Activated CD4-positive, alpha-beta T cell treated with anti-CD3 and anti-CD28 coated beads for 4 hours (primary cell): Measurements from ENCODE around the gene GATAD2B.

Source experiments
- DNase-seq, 2 donors: peaks; one replicate each; pipeline ENCODE4 v3.0.0-alpha.2; 2020

The GATAD2B gene

DNA sequence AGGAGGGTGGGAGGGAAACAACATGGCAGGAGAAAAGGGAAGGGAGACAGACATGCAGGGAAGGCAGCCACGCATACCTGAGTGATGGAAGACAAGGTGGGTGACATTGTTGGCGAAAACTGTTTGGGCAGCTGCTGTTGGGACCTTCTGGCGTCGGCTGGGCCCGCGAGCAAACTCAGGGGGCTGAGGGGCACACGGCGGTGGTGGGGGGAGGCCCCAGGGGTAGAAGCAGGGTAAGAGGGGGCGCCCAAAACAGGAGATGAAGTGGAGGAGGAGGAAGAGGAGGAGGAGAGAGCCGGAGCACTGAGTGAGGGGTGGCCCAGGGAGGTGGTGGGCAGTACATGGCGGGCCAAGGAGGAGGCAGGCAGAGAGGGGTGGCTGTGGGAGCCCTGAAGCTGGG is 28.4 kb upstream of the GATAD2B start:
- no peak for DNase-seq

DNA sequence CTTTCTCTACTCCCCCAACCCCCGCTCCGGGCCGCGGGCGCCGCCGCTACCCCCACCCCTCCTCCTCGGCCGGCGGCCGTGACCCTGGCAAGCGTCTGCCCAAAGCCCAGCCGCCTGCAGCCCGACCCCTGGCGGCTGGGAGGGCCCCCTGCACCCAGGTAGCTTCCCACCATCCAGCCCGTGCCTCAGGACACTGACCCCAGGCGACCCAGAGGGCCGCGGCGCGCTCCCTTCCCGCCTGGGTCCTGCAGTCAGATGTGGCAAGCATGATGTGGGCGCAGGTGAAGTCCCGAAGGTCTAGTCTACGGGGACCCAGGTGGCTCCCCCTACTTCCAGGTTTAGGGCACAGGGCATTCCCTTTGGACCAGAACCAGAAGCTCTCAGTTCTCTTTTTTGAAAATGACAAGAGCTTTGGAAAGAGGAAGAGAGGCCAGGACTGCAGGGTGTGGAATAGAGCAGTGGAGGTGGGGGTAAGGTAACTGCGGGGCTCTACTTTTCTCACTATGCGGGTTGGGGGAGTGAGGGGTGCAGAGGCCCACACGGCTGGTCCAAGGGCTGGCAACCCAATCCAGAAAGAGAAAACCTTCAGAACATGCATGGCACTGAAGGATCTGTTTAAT is 24.0 kb upstream of the GATAD2B start, which contains the start of gene DENND4B:
DENND4B (minus strand) TSS at position 97 of the 620 bp plus-strand sequence. CDS start 2,344 bp downstream, outside the sequence.
- DNase-seq, result peak; percentile 69 to 78

DNA sequence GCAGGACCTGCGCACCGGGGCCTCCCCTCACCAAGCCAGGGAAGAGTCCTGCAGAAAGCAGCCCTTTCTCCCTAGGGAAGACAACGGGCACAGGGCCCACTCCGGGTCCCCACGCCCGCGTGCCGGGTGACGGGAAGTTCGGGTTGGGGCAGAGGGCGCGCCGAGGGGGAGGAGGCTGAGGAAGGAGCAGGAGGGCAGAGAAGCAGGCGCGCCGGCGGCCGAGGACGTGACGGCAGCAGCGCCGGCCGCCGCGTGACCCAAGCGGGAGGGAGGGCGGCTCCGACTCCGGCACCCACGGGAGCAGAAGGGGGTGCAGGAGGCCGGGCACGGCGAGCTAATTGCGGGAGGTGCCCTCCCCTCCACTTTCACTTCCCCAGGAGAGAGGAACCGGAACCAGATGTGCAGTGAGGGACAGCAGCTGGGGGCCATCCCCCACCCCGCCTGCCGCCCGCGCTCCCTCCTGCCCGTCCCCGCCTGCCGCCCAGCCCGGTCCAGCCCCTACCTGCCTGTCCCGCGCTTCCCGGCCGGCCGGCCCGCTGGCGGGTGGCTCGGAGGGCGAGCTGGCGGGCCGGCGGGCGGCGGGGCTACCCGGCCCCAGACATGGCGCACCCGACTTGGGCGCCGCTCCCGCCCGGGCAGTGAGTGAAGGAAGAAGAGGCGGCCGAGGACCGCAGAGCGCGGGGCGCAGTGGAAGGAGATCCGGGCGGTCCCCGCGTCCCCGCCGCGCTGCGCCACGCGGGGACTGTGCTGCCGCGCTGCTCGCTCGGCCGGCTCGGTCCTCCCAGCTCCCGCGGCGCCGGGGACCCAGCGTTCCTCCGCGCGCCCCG is 23.2 kb upstream of the GATAD2B start:
- DNase-seq, result peak; percentile 50 to 64

DNA sequence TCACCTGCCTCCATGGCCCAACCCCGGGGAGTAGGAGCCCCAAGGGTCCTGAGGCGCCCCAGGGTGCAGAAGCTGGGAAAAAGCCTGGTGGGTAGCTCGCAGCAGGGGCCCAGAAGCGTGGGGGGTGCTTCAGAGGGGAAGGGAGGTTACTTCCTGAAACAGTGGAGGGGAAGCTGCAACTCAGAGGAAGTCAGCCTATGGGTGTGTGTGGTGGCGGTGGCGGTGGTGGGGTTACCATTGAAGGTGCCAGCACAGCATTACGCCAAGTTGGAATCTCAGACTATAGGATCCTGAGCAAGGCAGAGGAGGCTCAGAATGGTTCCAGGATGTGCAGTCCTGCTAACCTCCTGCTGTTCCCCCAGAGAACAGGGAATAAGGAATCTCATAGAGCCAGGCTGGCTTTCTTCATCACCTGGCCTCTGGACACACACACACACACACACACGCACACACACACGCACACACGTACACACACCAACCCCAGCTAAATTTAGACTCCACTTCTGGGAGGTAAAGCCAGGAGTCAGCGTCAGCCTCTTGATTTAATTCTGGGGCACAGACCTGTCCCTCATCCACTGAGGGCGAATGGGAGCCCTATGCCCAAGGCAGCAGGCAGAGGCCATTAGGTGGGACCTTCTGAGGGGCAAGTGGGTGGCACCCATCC is 22.5 kb upstream of the GATAD2B start:
- DNase-seq, result peak; percentile 69 to 76

DNA sequence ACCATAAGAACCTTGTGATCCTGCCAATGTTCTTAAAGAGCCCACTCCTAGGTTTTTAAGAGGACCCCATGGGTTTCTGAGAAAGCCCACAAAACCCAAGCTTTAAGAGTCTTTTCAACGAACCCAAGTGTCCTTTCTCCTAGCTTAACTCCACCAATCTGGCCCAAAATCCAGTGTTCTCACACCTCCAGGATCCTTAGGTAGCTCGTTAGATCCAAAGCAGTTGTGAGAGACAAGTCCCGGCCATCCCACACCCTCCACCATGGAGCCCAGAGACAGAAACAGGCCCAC is 22.0 kb upstream of the GATAD2B start:
- no peak for DNase-seq

DNA sequence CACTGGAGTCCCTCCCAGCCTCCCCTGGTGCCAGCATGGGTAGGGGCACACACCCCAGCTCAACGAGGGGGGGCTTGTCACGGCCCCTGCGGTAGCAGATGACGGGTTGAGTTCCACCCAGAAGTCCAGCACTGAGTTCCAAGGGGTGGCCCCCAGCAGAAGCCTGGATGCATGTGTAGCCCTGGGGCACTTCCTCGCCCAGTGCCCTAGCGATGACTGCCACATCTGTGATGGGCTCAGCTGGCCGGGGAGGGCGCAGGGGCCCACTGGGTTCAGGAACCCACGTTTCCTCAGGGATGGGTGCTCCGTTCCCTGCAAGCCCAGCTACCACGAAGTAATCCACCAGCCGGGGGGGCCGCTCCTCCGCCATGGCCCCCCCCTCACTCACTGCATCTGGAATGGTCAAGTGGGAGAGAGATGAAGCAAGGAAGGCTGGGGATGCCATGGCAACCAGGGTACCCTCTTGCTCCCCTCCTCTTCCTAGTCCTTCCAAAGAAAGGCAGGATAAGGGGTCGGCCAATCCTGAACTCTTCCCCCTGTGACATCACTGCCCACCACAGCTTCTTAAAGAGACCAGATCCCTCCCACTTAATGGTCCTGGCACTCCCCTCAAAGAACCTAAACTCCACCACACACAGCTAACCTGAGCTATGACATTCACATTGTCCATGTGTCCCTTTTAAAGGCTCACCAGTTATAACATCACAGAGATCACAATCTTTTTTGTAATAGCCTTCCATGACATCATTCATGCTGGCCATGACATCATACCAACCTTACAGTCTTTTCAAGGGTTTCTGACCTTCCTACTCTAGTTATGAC is 21.4 kb upstream of the GATAD2B start:
- DNase-seq, result no peak

DNA sequence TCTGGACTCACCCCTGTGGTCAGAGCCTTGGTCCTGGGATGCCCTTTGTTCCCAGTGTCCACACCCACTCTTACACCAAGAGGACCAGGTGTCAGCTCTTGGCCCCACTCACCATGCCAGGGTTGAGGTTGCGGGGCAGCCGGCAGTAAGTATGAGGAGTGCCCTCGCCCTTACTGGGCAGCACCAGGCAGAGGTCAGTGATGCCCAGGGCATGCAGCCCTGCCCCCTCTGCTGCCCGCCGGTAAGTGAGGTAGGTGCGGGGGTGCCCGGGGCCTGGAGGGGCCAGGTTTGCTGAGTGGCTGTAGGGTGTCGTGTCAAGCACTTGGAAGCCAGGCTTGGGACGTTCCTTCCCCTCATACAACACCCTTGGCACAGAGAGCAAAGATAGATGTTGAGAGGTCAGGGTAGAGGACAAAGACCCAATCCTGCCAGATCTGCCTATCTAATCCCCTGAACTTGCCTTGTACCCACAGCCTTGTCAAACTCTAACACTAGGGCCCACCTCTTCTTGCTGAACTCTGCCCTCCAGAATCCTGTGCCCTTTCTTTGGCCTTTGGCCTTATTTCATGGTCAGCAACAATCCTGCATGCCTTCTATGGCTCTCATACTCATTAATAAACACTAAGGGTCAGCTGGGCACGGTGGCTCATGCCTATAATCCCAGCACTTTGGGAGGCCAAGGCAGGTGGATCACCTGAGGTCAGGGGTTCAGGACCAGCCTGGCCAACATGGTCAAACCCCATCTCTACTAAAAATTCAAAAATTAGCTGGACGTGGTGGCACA is 20.2 kb upstream of the GATAD2B start:
- no peak for DNase-seq

DNA sequence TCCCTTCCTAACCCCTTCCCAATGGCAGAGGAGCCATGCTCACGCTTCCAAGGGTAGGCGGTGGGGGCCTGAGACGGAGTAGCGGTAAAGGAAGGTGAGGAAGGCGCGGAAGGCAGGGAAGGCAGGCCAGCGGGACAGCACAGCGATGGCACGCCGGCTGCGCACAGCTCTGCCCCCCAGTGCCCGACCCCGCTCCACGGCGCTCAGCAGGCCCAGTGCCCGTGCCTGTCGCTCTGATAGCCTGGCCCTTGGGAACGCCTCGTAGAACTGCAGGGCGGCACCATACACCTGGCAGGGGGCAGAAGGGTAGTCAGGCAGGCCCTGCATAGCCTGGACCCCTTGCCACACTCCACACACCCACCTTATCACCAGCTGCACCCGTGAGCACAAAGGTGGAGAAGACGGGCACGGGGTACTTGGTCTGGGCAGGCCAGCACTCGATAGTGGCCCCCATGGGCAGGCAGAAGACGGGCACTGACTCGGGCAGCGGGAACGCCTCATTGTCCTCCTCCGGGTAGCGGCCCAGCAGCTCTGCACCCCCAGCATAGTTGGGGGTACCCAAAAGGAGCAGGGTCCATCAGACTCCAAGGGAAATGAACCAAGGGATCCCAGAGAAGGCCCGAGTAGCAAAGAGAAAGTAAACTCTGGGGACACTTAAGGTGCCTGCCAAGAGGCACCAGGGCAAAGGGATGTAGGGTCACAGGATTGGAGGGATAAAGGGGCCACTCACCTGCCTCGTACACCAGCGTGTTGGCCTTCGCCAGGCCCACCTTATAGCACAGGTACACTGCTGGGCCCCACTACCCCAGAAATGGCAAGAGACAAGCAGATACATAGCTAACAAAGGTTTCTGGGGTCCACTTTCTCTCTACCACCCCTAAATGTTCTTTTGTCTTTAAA is 19.3 kb upstream of the GATAD2B start:
- no peak for DNase-seq

DNA sequence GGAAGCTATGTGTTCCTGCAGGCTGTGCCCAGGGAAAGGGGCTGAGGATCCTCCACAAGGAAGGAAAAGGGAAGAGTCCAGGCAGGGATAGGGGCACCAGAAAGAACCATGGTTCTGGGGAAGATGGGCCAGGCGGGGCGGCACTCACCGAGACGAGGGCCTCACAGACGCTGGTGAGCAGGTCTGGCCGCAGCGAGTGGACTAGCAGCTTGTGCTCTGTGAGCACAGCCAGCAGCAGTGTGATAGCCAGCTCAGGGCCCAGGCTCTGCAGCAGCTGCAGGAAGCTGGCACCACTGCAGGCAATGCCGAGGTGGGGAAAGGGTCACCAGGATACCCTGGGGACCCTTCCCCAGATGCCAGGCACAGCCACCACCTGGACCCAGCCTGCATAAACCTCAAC is 18.0 kb upstream of the GATAD2B start:
- DNase-seq, result no peak

DNA sequence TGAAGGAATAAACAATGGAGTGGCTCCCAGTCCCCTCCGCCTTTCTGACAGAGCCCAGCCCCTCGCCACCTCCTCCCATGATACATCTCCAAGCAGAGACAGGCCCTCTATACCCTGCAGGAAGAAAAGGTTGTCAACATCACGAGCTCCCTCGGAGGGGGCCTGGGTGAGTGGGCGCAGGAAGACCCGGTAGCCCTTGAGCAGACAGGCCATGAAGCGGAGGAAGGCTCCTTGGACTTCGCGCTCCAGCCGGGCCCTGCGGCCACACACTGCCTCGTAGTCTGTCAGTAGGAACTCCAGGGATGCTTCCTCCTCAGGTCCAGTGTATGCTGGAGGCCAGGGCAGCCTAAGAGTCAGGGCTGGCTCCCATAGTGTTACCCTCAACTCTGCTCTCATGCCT is 16.7 kb upstream of the GATAD2B start:
- DNase-seq, result no peak

DNA sequence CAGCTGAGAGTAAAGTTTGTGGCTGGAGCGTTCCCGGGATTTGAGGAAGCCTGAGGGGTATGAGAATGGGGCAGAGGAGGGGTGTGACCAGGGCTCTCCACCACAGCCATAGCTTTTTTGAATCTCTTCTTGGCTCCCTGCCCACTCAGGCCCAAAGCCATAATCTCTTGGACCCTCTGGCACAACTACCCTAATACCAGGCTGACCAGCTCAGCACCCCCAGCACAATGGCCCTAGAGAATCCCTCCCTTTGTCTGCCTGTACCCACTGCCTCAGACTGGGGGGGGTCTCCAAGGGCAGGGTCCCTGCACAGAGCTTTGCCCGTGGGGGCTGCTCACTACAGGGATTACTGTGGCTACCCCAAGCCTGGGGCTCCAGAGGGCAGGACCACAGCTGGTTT is 16.2 kb upstream of the GATAD2B start:
- DNase-seq, result no peak

DNA sequence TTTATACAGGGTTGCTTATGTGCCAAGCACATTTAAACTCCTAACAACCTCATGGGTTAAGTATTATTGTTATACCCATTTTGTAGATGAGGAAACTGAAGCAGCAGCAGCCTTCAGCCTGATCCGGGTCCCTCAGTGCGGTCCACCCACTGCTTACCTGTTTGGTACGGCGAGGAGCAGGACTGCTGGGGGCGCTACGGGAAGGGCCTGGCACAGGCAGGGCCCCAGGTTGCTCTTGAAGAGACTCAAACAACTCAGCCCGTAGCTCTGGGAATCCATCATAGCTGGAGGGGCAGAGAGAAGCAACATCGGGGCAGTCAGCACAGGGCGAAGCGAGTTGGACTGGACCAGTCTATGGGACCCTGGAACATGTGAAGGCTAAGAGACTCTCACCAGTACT is 14.6 kb upstream of the GATAD2B start:
- DNase-seq, result no peak

DNA sequence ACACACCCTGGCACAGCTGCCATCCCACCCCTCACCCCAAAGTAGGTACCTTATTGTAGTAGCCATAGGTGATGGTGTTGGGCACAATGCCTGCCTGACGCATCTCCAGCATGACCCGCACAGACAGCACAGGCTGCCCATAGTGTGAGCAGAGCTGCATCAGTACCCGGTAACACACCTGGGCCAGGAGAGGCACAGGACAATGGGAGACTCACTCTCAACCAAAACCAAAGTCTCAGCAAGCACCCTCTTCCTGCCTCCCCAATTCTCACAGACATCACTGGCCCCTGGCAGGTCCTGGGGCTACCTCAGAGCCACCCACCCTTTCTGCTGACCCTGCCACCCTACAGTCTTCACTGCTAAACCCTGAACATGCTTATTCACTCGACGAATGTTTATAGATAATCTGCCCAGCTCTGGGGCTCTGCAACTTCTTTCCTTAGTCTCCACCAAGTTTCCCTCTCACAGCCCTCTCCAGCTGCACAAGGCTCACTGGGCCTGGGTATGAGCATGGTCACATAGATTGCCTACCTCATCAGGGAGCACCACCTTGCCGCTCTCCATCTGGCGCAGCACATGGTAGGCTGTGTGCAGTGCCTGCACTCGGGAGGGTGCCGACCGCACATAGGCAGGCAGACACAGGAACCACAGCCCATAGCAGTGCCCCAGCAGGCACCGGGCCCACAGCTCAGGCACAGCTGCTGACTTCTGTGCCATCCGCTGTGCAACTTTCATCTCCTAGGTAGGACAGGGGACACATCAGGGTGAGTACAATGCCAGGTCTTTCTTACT is 13.4 kb upstream of the GATAD2B start:
- no peak for DNase-seq

DNA sequence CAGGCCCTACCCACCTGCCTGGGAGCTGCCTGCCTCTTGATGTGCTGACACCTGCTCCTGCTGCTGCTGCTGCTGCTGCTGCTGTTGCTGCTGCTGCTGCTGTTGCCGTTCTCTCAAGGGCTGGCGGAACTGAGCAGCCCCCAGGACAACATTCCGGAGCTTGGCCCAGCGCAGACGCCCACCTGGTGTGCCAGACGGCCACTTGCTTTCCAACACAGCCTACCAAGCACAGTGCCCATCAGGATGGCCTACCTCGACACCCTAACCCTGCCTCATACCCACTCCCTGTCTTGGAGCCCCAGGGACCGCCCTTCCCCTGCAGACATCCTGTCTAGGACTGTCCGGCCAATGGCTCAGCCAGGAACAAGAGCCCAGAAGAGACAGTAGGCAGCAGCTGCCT is 12.0 kb upstream of the GATAD2B start:
- DNase-seq, result no peak

DNA sequence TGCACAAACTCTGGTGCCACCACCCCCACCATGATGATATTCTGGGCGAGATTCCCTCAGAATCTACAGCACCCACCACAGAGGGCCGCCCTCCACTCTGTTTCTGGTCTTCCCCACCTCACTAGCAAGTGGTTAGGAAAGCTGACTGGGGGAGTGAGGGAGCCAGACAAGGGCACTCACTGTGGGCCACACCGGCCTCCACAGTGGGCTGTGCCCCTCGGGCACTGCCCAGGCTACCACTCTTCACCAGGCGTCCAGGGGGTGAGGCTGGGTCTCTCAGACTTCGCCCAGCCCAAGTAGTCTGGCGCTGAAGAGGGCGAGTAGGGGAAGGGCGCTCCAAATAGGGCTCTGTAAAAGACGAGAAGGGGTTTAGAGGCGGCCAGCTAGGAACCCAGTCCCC is 11.2 kb upstream of the GATAD2B start:
- DNase-seq, result no peak

DNA sequence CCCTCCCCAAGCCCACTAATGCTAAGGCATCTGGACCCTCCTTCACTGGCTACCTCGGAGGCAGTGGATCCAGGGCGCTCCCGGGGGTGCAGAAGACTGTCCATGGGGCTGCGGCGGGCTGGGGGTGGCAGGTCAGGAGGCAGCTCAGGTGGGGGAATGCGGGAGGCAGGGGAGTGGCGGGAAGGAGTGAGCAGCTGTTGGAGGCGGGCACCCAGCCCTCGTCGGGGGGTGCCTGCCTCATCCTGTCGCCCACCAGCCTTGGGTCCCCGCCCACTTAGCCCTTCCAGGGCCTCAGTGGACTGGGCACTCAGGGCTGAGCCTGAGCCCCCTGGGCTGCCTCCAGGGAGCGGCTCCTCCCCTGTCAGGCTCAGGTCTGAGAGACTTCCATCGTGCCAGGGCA is 10.7 kb upstream of the GATAD2B start:
- DNase-seq, result no peak

DNA sequence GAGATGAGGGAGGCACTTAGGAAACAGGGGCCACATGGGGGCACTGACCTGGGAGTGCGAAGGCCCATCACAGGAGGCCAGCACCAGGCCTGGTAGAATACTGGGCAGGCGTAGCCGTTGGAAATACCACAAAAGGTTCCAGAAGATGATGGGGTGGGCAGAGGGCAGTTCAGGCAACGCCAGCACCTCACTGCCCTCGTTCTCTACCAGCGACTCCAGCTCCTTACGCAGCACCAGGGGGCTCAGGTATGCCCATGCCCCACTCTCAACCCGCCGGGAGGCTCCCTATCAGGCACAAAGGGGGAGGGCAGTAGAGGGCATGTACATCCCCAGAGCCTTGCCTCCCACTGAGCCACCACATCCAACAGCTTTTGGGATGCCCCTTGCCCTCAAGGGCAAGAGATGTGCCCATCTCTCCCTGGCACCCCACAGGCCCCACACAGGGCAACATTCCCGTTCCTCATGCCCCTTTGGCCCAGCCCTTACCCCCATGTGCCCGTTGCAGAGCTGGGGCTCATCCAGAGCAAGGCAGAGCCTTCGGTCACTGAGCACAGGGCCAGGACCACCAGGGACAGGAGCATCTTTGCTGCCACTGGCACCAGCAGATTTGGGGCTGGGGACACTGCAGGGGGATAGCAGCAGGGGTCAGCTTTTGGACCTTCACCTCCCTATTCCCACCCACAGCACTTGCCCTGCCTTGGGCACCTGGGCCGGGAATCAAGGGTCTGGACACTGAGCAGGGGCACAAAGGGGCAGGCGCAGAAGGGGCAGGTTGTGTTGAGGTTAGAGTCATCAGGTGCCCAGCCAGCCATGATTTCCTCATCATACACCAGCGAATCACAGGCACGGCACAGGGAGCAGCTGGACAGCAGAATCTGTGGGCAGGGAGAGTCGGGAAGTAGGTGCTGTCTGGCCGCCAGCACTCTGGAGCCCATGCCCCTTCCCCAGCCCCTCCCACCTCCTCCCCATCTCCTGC is 9.7 kb upstream of the GATAD2B start:
- no peak for DNase-seq

DNA sequence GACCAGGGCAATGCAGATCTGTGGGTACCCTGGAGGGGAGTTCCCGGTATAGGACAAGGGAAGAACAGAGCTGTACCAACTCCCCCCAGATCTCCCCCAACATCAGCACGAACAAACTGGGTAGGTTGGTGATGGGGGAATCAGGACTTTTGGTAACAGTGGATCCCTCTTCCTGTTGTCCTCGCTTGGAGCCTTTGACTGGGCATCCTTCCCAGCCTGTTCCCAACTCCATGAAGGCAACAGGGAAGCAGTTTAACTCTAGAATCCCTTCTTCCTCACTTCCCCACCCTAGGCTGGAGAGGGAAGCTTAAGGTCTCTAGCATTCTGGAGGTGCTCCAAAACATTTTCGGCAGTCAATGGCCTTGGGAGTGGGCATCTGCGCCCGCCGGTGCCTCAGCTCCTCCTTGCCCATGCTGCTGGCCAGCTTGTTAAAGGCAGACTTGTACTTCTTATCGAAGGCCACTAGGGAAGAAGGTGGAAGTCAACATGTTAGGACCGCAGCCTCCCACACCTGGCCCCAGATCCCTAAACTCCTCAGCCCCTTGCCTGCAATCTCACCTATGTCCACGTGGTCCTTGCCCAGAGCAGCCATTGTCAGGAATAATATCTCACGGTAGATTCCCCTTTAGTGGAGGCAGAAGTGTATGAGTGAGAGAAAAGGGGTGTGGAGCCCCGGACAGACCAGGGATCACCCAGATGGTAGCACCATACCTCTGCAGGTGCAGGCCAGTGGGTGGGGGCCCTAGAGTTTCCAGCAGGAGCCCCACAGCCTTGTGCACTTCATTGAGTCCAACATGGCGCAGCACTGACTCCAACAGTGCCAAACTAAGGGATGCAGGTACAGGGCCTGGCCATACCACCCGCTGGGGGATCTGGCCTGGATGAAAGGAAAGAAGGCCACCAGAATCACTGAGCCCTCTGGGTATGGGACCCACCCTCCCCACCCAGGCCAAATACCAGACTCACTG is 7.5 kb upstream of the GATAD2B start:
- DNase-seq, result no peak
